ENCODE results near the gene CCR6. TPM values are rescaled to one million over a fixed set of nuclear protein-coding genes. Genes with fewer than 3 reads are reported as not detected.

Gene CCR6
- not detected in 2 replicates for total RNA-seq

DNA sequence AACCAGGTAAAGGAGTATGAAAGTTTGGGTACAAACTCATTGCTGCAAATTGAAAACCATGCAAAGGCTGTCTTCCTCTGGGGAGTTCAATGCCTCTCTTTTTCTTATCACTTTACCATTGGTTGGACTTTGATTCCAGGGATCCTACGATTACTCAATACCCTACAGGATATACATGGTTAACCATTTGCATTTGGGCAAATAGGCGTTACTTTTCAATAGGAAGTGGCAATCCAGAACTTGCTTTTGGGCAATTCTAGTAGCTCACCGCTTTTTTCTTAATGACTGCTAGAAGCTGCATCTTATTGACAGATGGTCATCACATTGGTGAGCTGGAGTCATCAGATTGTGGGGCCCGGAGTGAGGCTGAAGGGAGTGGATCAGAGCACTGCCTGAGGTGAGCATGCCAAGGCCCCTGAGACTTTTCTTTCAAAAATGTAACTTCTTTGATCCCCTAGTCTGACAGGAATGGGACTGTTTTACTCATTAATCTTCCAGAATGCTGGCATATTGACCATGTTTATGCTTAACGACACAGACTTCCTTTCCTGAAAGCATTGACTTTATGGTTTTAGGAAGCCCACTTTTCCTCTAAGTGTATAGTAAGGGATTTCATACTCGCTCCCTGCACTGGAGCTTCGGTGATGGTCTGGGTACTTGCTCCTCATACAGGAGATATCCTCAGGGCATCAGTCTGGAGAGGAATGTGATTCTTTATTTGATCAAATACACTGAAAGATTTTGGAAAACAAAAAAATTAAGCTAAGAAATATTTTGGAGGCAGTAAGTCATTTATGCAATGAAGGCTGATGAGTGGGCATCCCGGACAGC, at the start of gene CCR6:
Gene CCR6 (plus strand): TSS at position 270 of the 831 bp plus-strand sequence. CDS start 13,039 bp downstream, outside the sequence.

DNA sequence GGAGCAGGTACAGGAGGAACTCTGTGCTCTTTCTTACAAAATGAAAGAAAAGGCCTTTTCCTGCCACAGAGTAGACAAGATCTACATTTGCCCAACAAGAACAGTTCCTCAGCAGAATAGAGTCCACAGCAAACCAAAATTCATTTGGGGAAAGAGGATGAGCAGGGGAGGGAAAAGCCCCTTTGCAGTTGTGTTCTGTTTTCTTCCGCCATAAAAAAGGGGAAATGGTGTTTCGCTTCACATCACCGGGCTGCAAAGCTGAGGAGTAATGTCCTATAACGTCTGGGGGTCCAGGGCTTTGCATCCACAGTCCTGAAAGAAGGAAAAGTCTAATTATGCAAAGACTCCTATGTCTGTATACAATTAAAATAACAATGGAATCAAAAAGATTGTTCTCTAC, 35.0 kb downstream of the CCR6 start, which contains the start of gene GPR31:
Gene GPR31 (minus strand): TSS at position 118 of the 400 bp plus-strand sequence. CDS start 149 bp downstream, outside the sequence.

Other genes starting within 250 kb of the CCR6 start
- gene RNASET2, start 166.5 kb upstream of the CCR6 start, total RNA-seq: 6.5 and 14.9 TPM in 2 replicates
- gene CEP43, start 123.7 kb upstream of the CCR6 start, total RNA-seq: 17.7 and 19.1 TPM in 2 replicates
- gene GPR31, start 34.9 kb downstream of the CCR6 start, total RNA-seq: not detected in 2 replicates
- gene UNC93A, start 168.2 kb downstream of the CCR6 start, total RNA-seq: not detected in 2 replicates
- gene TTLL2, start 202.0 kb downstream of the CCR6 start, total RNA-seq: not detected in 2 replicates

All from endothelial cell of coronary artery (primary cell).